Ovary (tissue), 9 donors: ENCODE data around the gene MROH2B. TPM values are rescaled to one million over a fixed set of nuclear protein-coding genes. Genes with fewer than 3 reads are reported as not detected.

Source experiments
- DNase-seq, 5 donors: peaks; one replicate each; pipeline ENCODE4 v3.0.0-alpha.2; 2019 to 2020
- H3K27ac ChIP-seq, 2 donors: fragments of 200-600 bp; one replicate each; pipeline versions ENCODE4 v1.5.1 to v1.8.0; 2019 to 2022
- H3K27me3 ChIP-seq: fragments of 200-600 bp; one replicate; pipeline ENCODE4 v1.8.0; 2022
- H3K36me3 ChIP-seq: fragments of 200-600 bp; sonication (generic); one replicate; pipeline ENCODE4 v1.5.1; 2019
- H3K4me1 ChIP-seq: one replicate; pipeline ENCODE4 v1.8.1; 2013; ENCODE audit warnings: mild to moderate bottlenecking, moderate library complexity; ENCODE audit not compliant: insufficient read depth
- H3K4me3 ChIP-seq: fragments of 200-600 bp; sonication (generic); one replicate; pipeline ENCODE4 v1.5.1; 2017
- H3K9me3 ChIP-seq, 2 donors: fragments of 200-600 bp in 1 of 2; sonication (generic) in 1 of 2; one replicate each; pipeline versions ENCODE4 v1.5.1 to v1.8.1; 2013 to 2019; ENCODE audit warnings: mild to moderate bottlenecking in 1 of 2, moderate library complexity in 1 of 2
- CTCF ChIP-seq, 3 donors: fragments of 450-650 bp in 2 of 3; fragments of 200-600 bp in 1 of 3; IDR thresholded peaks; one replicate each; pipeline versions ENCODE4 v1.5.1 to v1.8.0; 2016 to 2022; ENCODE audit warnings: antibody characterized with exemption in 3 of 3, mild to moderate bottlenecking in 1 of 3
- EP300 ChIP-seq: sonication (generic); formaldehyde crosslinking; IDR thresholded peaks from one replicate; pipeline ENCODE4 v1.6.1; 2017; ENCODE audit warnings: antibody characterized with exemption
- POLR2A ChIP-seq: fragments of 450-650 bp; IDR thresholded peaks from one replicate; pipeline ENCODE4 v1.6.1; 2017; ENCODE audit warnings: antibody characterized with exemption, mild to moderate bottlenecking, moderate library complexity
- WGBS, 3 donors: extraction: QIAGEN DNeasy Blood & Tissue Kit in 1 of 3; methylation state at CpG; one replicate each; pipeline versions ENCODE4 v1.1.5 to v1.1.7; 2013 to 2017; 5-methylcytosine and 5-hydroxymethylcytosine counted together
- intact Hi-C, 4 donors: fragments of 100-400 bp; cut with DNase I; formaldehyde crosslinking; loops; one replicate each; pipeline versions ENCODE4 v1.11.0 to v1.15.1; 2022 to 2023
- polyA plus RNA-seq, 2 donors: library from polyadenylated mRNA; stranded (reverse); fragments of 200-250 nt in 1 of 2; fragments of 350-450 nt in 1 of 2; fragmentation: Illumina TruSeq in 1 of 2; extraction: RNeasy Lipid Tissue Mini Kit (QIAGEN cat#74804) in 1 of 2; gene quantifications; one replicate each; pipeline ENCODE4 v1.2.3, GENCODE V29; 2013 to 2014
- total RNA-seq, 7 donors: library from RNA; depleted of rRNA in 2 of 7; stranded (reverse); fragments of >200 nt in 2 of 7; fragmentation: NEBNext Ultra II Directional in 3 of 7; extraction: Animal tissue kit (Norgen Biotek cat#: 25700) in 3 of 7; gene quantifications; one replicate each; pipeline versions ENCODE4 v1.1.0 to v1.2.4, GENCODE V29; 2016 to 2023
- donor health status: DM: no; HTN: no; CAD: no; lungs with moderate emphysema.
- donor health status: DM: no; HTN: no; CAD: no.
- donor health status: Bipolar disorder and iron deficiency.
- donor health status: DM: yes; HTN: yes; CAD: no.
- donor health status: DM: no; HTN: no; CAD: no.
- donor health status: DM: yes; HTN: yes; CAD: no.

The MROH2B gene
- total and polyA plus RNA-seq, 9 donors, result 0.01 TPM; not detected in 8

GRCh38 chr5:41057940-41058339, 13.2 kb downstream of the MROH2B start:
- H3K4me3 ChIP-seq, result no peak overlapping the region
- no peak for DNase-seq
- H3K36me3 ChIP-seq, result no peaks in the 10 kb centered on the region
- H3K27ac ChIP-seq, result no peak overlapping the region
- H3K9me3 ChIP-seq, result no peaks in the 10 kb centered on the region
- WGBS, 3 donors, result 96 to 98% (median 97%) methylated on average over 9 of the region's 9 CpGs
- intact Hi-C loops, result no loop called here
- peaks cover 2% of the 10 kb centered on the region for H3K4me1 ChIP-seq
- TF ChIP-seq POLR2A (no peak), CTCF (IDR thresholded peaks at IDR 0.05) (no peak), EP300 (no peak)
- no peaks in the 10 kb centered on the region for H3K27me3 ChIP-seq

GRCh38 chr5:41057231-41057630, 13.9 kb downstream of the MROH2B start:
- H3K4me3 ChIP-seq, result no peak overlapping the region
- no peaks in the 10 kb centered on the region for H3K27me3 ChIP-seq
- intact Hi-C loops, result no loop called here
- no peak overlapping the region for H3K27ac ChIP-seq
- peak in 1 of 5 donors; percentile 26 for DNase-seq
- no peak for TF ChIP-seq POLR2A
- no peak for TF ChIP-seq EP300
- no peak for TF ChIP-seq CTCF (IDR thresholded peaks at IDR 0.05)
- H3K4me1 ChIP-seq, result peaks cover 2% of the 10 kb centered on the region
- H3K9me3 ChIP-seq, result no peaks in the 10 kb centered on the region
- WGBS, 3 donors, result 36 to 57% (median 51%) methylated on average over 5 of the region's 5 CpGs
- H3K36me3 ChIP-seq, result no peaks in the 10 kb centered on the region

- no peaks in the 10 kb centered on the region for H3K36me3 ChIP-seq
- H3K27me3 ChIP-seq, result no peaks in the 10 kb centered on the region
- H3K9me3 ChIP-seq, result no peaks in the 10 kb centered on the region
- no peak overlapping the region for H3K27ac ChIP-seq
- intact Hi-C loops, result no loop called here
- 11 to 14% (median 11%) methylated on average over 2 of the region's 2 CpGs for whole genome bisulfite sequencing, 3 donors
- H3K4me1 ChIP-seq, result peaks cover 4% of the 10 kb centered on the region
- H3K4me3 ChIP-seq, result no peak overlapping the region
- peak in 1 of 5 donors; percentile 19 for DNase-seq
- TF ChIP-seq POLR2A (no peak), EP300 (no peak), CTCF (IDR thresholded peaks at IDR 0.05) (no peak)
Observed at GRCh38 chr5:41048986-41049385, 22.2 kb downstream of the MROH2B start.

- intact Hi-C loops, result no loop called here
Observed at GRCh38 chr5:41043109-41043747, 27.9 kb downstream of the MROH2B start.

More at GRCh38 chr5:41043109-41043747, 27.9 kb downstream of the MROH2B start:
- Histone ChIP-seq H3K4me1 (no peaks in the 10 kb centered on the region), H3K36me3 (no peaks in the 10 kb centered on the region), H3K27ac (no peak overlapping the region), H3K27me3 (no peaks in the 10 kb centered on the region), H3K9me3 (no peaks in the 10 kb centered on the region), H3K4me3 (no peak overlapping the region)
- TF ChIP-seq CTCF (IDR thresholded peaks at IDR 0.05), result no peak
- no peak for TF ChIP-seq EP300
- TF ChIP-seq POLR2A, result no peak
- no peak for DNase-seq
- 86 to 92% (median 87%) methylated on average over 1 of the region's 1 CpG for WGBS, 3 donors
